Endodermal cell (in vitro differentiated cells): ENCODE results near the gene RINL. TPM values are rescaled to one million over a fixed set of nuclear protein-coding genes. Genes with fewer than 3 reads are reported as not detected.
A peak's percentile ranks its signal among the peaks of the same experiment; 100 is the strongest.

Experiments used
- DNase-seq: peaks from one replicate; pipeline ENCODE4 v3.0.0-alpha.2; 2017
- H3K27ac ChIP-seq: 2 replicates; pipeline ENCODE4 v1.5.1; 2013; ENCODE audit warnings: mild to moderate bottlenecking, low read depth, low read length, moderate library complexity
- H3K27me3 ChIP-seq: 2 replicates; pipeline ENCODE4 v1.6.1; 2013; ENCODE audit warnings: mild to moderate bottlenecking, low read length, moderate library complexity; ENCODE audit not compliant: insufficient read depth, control insufficient read depth, poor library complexity, severe bottlenecking
- H3K36me3 ChIP-seq: 2 replicates; pipeline ENCODE4 v1.7.0; 2013; ENCODE audit warnings: mild to moderate bottlenecking, low read length, moderate library complexity; ENCODE audit not compliant: control insufficient read depth, insufficient read depth
- H3K4me1 ChIP-seq: one replicate; pipeline ENCODE4 v1.7.0; 2013; ENCODE audit warnings: low read length; ENCODE audit not compliant: control insufficient read depth, insufficient read depth
- H3K4me3 ChIP-seq: 2 replicates; pipeline ENCODE4 v1.5.1; 2013; ENCODE audit warnings: mild to moderate bottlenecking, low read length, moderate library complexity
- H3K9ac ChIP-seq: 2 replicates; pipeline ENCODE4 v1.6.1; 2013; ENCODE audit warnings: mild to moderate bottlenecking, low read length, moderate library complexity; ENCODE audit not compliant: poor library complexity, severe bottlenecking; ENCODE audit errors: extremely low read depth
- H3K9me3 ChIP-seq: 2 replicates; pipeline ENCODE4 v1.6.1; 2013; ENCODE audit warnings: mild to moderate bottlenecking, low read length, moderate library complexity; ENCODE audit not compliant: control insufficient read depth
- H3K27ac Mint-ChIP-seq: 2 replicates; pipeline ENCODE4 v1.8.0; 2020; ENCODE audit warnings: mixed read lengths
- H3K27me3 Mint-ChIP-seq: 2 replicates; pipeline ENCODE4 v1.8.0; 2021; ENCODE audit warnings: mild to moderate bottlenecking, mixed read lengths; ENCODE audit not compliant: insufficient read depth
- H3K36me3 Mint-ChIP-seq: 2 replicates; pipeline ENCODE4 v1.8.0; 2020; ENCODE audit warnings: low read depth, mixed read lengths
- H3K4me1 Mint-ChIP-seq: 2 replicates; pipeline ENCODE4 v1.8.0; 2020; ENCODE audit warnings: mixed read lengths
- H3K4me3 Mint-ChIP-seq: 2 replicates; pipeline ENCODE4 v1.8.0; 2020; ENCODE audit warnings: mild to moderate bottlenecking, moderate library complexity, mixed read lengths
- H3K9me3 Mint-ChIP-seq: 2 replicates; pipeline ENCODE4 v1.8.0; 2020; ENCODE audit warnings: mild to moderate bottlenecking, mixed read lengths
- WGBS, 2 experiments: methylation state at CpG; one replicate each; pipeline versions ENCODE4 v1.1.5 to v1.1.7; 2013; ENCODE audit warnings: missing lambda C conversion rate in 2 of 2, mixed read lengths in 1 of 2; ENCODE audit not compliant: insufficient coverage in 1 of 2, insufficient read length in 1 of 2; 5-methylcytosine and 5-hydroxymethylcytosine counted together
- total RNA-seq, 2 donors: library from RNA; stranded (reverse); fragmentation: NEBNext Ultra II Directional in 1 of 2; extraction: Animal tissue kit (Norgen Biotek cat#: 25700) in 1 of 2; gene quantifications; 2 replicates in 1 of 2; 3 replicates in 1 of 2; pipeline ENCODE4 v1.2.1, GENCODE V29; 2021
- TF ChIP-seq, protein P1 (sequence below): fragments of 200-600 bp; sonication (generic); conservative IDR thresholded peaks from 2 replicates; pipeline ENCODE4 v1.5.0; 2021; ENCODE audit warnings: antibody characterized with exemption, mild to moderate bottlenecking

RINL gene
- total RNA-seq, 2 donors from 2014 or later, result 4.8 to 6.7 TPM

DNA sequence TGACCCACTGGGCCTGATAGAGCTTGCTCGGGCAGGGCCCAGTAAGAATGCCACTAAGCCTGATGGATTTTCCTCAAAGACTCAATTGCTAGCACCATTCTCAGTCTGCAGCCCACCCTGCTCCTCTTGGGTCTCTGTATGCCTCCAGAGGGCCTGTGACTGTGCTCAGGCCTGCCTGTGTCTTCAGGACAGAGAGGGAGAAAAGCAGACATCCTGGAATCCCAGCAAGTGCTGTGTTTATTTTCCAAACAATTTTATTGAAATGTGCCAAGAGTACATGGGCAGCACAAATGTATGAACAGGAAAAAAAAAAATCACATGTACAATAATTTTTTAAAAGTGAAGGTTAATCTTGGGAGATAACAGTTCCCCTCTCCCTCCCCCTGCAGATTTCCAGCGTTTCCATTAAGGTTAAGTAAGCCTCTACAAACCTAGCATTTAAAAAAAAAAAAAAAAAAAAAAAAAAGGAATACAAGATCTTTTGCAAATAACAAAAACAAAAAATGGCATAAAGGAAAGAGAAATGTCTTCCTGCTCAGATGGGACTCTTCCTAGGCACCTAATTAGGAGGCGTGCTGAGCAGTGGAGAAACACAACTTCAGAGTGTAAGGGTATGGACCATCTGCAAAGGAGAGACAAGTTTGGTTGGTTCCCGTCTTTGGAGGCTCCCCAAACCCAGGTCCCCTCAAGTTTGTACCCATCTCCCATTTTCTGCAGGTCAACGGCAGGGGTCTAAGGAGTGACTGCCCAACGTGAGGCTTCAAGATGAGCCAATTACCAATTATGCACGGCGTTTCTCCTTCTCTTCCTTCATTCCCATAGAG, 41.7 kb downstream of the RINL start:
- no peaks in the 10 kb centered on the region for H3K4me1 Mint-ChIP-seq
- no peaks in the 10 kb centered on the region for H3K9me3 Mint-ChIP-seq
- H3K27ac ChIP-seq, result no peak overlapping the region
- no peaks in the 10 kb centered on the region for H3K9me3 ChIP-seq
- peaks cover 61% of the 10 kb centered on the region for H3K36me3 Mint-ChIP-seq
- DNase-seq, result no peak
- no peaks in the 10 kb centered on the region for H3K4me1 ChIP-seq
- WGBS, 2 experiments, result 94 to 100% methylated on average over 2 to 7 of the region's 8 CpGs
- TF ChIP-seq, protein P1, sequence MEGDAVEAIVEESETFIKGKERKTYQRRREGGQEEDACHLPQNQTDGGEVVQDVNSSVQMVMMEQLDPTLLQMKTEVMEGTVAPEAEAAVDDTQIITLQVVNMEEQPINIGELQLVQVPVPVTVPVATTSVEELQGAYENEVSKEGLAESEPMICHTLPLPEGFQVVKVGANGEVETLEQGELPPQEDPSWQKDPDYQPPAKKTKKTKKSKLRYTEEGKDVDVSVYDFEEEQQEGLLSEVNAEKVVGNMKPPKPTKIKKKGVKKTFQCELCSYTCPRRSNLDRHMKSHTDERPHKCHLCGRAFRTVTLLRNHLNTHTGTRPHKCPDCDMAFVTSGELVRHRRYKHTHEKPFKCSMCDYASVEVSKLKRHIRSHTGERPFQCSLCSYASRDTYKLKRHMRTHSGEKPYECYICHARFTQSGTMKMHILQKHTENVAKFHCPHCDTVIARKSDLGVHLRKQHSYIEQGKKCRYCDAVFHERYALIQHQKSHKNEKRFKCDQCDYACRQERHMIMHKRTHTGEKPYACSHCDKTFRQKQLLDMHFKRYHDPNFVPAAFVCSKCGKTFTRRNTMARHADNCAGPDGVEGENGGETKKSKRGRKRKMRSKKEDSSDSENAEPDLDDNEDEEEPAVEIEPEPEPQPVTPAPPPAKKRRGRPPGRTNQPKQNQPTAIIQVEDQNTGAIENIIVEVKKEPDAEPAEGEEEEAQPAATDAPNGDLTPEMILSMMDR, result no peak
- no peak overlapping the region for H3K9ac ChIP-seq
- H3K36me3 ChIP-seq, result peaks cover 60% of the 10 kb centered on the region
- no peak overlapping the region for H3K4me3 ChIP-seq
- H3K27me3 Mint-ChIP-seq, result no peaks in the 10 kb centered on the region
- no peaks in the 10 kb centered on the region for H3K27me3 ChIP-seq
- no peak overlapping the region for H3K4me3 Mint-ChIP-seq
- no peak overlapping the region for H3K27ac Mint-ChIP-seq

DNA sequence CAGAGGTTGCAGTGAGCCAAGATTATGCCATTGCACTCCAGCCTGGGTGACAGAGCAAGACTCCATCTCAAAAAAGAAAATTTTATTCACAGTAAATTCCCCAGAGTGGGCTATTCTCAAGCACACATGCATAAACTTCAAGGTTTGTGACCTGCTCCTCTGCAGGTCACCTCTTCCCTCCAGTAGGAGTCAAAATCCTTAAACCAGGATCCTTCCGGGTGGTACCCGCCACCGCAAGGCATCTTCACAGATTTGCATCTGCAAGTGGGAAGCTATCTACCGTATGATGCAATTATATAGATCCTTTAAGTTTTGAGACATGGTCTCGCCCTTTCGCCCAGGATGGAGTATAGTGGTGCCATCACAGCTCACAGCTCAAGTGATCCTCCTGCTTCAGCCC, 43.5 kb downstream of the RINL start:
- no peaks in the 10 kb centered on the region for H3K9me3 ChIP-seq
- H3K4me1 ChIP-seq, result no peaks in the 10 kb centered on the region
- H3K9ac ChIP-seq, result no peak overlapping the region
- peaks cover 48% of the 10 kb centered on the region for H3K36me3 ChIP-seq
- Mint-ChIP-seq H3K9me3 (no peaks in the 10 kb centered on the region), H3K4me3 (no peak overlapping the region), H3K27me3 (no peaks in the 10 kb centered on the region), H3K27ac (no peak overlapping the region), H3K36me3 (peaks cover 56% of the 10 kb centered on the region), H3K4me1 (peaks cover 6% of the 10 kb centered on the region)
- no peak overlapping the region for H3K4me3 ChIP-seq
- H3K27ac ChIP-seq, result no peak overlapping the region
- no peaks in the 10 kb centered on the region for H3K27me3 ChIP-seq
- 98 to 100% methylated on average over 5 to 6 of the region's 6 CpGs for WGBS, 2 experiments
- TF ChIP-seq, protein P1, result no peak
- no peak for DNase-seq

GRCh38 chr19:38834104-38834490, 44.0 kb downstream of the RINL start:
- H3K27me3 Mint-ChIP-seq, result no peaks in the 10 kb centered on the region
- H3K4me3 Mint-ChIP-seq, result no peak overlapping the region
- DNase-seq, result no peak
- no peaks in the 10 kb centered on the region for H3K27me3 ChIP-seq
- 96% methylated on average over 4 of the region's 4 CpGs; no CpG with 5 or more reads in 1 of the 2 experiments for WGBS, 2 experiments
- H3K27ac Mint-ChIP-seq, result peak overlapping the region; percentile 52
- no peaks in the 10 kb centered on the region for H3K4me1 ChIP-seq
- H3K9me3 ChIP-seq, result no peaks in the 10 kb centered on the region
- H3K4me1 Mint-ChIP-seq, result peaks cover 6% of the 10 kb centered on the region
- no peak overlapping the region for H3K27ac ChIP-seq
- H3K36me3 ChIP-seq, result peaks cover 44% of the 10 kb centered on the region
- H3K4me3 ChIP-seq, result no peak overlapping the region
- H3K36me3 Mint-ChIP-seq, result peaks cover 51% of the 10 kb centered on the region
- no peak overlapping the region for H3K9ac ChIP-seq
- TF ChIP-seq, protein P1, result no peak
- no peaks in the 10 kb centered on the region for H3K9me3 Mint-ChIP-seq
